Measurements from ENCODE around the gene NFS1.

GRCh38 chr20:35710884-35711587 lies 11.9 kb upstream of the NFS1 start:
- TF ChIP-seq CTCF (IDR thresholded peaks at IDR 0.05; ENCODE audit: insufficient read depth, low read length) (no peak), POLR2AphosphoS5 (IDR thresholded peaks at IDR 0.05; ENCODE audit: low read depth) (no peak), GABPA (IDR thresholded peaks at IDR 0.05; ENCODE audit: low read depth) (no peak), SPI1 (IDR thresholded peaks at IDR 0.05; ENCODE audit: borderline replicate concordance, low read depth) (no peak)
- TF ChIP-seq, protein P1, sequence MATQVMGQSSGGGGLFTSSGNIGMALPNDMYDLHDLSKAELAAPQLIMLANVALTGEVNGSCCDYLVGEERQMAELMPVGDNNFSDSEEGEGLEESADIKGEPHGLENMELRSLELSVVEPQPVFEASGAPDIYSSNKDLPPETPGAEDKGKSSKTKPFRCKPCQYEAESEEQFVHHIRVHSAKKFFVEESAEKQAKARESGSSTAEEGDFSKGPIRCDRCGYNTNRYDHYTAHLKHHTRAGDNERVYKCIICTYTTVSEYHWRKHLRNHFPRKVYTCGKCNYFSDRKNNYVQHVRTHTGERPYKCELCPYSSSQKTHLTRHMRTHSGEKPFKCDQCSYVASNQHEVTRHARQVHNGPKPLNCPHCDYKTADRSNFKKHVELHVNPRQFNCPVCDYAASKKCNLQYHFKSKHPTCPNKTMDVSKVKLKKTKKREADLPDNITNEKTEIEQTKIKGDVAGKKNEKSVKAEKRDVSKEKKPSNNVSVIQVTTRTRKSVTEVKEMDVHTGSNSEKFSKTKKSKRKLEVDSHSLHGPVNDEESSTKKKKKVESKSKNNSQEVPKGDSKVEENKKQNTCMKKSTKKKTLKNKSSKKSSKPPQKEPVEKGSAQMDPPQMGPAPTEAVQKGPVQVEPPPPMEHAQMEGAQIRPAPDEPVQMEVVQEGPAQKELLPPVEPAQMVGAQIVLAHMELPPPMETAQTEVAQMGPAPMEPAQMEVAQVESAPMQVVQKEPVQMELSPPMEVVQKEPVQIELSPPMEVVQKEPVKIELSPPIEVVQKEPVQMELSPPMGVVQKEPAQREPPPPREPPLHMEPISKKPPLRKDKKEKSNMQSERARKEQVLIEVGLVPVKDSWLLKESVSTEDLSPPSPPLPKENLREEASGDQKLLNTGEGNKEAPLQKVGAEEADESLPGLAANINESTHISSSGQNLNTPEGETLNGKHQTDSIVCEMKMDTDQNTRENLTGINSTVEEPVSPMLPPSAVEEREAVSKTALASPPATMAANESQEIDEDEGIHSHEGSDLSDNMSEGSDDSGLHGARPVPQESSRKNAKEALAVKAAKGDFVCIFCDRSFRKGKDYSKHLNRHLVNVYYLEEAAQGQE (IDR thresholded peaks at IDR 0.05; ENCODE audit: insufficient replicate concordance, low read depth): no peak

All from HL-60 (cell line).